Measurements from ENCODE around the gene ZNF621.
"Not testable (repeated sequence)": the region's sequence is repeated elsewhere in the genome, so short reads cannot be mapped to it uniquely, and the experiment has no call there.

ZNF621 gene

DNA sequence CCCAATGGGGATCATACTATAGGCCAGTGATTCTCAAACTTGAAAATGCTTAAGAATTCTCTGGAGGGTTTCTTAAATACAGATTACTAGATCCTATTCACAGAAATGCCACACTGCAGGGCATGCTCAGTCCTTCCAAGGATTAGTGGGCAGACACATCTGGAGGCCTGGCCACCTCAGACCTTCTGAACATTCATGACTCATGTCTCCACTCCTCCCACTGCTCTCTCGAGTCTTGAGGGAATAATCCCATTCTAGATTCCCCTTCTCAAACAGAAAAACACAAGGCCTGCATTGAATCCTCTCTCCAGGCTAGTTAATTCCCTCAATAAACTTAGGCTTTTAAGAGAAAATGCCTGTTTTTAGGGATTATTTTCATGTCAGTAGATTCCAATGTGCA, 22.1 kb downstream of the ZNF621 start:
- DNase-seq: no peak

DNA sequence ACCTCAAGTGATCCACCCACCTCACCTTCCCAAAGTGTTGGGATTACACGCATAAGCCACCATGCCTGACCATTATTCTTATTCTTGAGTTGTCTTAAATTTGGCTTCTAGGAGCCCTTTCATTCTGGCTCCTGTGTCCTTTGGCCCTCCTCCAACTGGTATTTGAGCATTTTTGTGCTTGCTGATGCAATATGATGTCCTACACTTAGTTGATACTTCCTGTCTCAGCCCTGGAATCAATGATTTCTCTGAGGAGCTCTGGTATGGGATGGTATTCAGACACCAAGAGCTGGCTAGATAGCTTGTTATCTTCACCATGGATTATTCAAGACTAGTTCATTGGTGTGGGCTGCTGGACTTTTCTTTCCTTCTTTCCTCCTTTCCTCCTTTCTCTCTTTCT, 25.4 kb downstream of the ZNF621 start:
- no peak for DNase-seq

DNA sequence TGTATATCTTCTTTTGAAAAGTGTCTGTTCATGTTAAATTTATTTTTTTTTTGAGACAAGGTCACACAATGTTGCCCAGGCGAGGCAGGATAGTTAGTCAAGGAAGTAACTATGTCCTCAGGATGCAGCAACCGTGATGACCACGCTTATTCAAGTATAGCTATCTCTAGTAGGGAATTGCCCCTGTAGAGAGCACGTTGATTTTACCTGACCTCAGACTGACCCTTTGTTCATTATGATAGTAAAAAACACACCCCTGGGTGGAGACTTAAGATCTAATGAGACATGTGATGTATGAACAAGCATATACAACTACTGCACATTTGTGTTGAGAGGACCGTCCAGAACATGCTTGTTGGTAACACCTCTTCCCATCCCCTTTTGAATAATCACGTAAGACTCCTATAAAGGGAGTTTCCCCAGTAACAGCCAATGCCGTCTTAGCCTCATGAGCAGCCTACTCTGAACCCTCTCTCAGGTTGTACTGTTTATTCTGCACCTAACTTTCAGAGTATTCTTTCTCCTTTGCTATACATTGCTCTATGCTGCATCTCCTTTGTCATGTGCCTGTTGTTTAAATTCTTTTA, 32.9 kb downstream of the ZNF621 start:
- no peak for DNase-seq

DNA sequence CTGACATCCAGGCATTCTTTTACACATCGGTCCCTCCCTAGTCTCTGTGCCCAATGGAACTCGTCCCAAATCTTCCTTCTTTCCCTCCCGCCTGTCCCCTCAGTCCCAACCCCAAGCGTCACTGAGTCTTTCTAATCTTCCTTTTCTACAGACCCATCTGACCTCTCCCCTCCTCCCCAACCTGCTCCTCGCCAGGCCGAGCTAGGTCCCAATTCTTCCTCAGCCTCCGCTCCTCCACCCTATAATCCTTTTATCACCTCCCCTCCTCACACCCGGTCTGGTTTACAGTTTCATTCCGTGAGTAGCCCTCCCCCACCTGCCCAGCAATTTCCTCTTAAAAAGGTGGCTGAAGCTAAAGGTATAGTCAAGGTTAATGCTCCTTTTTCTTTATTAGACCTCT, 37.7 kb downstream of the ZNF621 start:
- DNase-seq: not testable (repeated sequence)

DNA sequence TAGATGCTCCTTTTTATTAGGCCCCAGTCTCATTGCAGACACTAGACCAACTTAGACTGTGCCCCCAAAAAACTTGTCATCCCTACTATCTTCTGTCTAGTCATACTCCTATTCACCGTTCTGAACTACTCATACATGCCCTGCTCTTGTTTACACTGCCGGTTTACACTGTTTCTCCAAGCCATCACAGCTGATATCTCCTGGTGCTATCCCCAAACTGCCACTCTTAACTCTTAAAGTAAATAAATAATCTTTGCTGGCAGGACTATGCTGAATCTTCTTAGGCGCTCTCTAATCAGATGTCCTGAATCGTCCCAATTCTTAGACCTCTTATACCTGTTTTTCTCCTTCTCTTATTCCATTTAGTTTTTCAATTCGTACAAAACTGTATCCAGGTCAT, 40.9 kb downstream of the ZNF621 start:
- DNase-seq: not testable (repeated sequence)

DNA sequence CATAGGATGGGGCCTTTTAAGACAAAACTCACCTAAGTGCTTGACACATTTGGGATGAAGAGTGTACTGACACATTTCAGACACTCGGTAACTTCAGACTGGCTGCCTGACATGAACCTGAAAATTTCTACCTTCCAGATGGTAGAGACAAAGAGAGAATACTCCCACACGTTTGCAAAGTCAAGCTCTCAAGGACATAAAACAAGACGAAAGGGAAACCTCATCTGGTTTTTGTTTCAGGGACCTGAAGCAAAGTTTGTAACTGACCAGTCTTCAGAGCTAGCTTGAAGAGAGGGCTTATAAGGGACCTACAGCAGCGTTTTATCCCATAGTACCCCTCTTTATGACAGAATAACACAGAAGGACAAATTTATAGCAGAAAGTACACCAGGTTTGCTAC, 41.9 kb downstream of the ZNF621 start:
- DNase-seq: no peak

DNA sequence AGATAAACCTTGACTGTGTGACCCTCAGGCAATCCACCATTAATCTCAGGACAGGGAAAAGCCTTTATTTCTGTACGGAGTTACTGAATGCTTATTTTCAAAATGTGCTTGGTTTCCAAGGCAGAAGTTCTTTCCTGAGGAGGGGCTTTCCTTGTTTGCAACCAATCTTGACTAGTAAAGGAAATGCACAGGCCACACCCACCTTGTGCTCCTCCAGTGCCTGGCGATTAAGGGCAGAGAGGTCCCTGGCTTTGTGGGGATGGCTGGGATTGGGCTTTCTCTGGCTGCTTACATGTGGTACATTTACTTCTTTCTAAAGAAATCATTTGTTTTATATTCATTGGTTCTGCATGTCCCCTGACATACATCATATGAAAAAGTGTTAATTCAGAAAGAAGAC, 47.8 kb downstream of the ZNF621 start:
- no peak for DNase-seq

DNA sequence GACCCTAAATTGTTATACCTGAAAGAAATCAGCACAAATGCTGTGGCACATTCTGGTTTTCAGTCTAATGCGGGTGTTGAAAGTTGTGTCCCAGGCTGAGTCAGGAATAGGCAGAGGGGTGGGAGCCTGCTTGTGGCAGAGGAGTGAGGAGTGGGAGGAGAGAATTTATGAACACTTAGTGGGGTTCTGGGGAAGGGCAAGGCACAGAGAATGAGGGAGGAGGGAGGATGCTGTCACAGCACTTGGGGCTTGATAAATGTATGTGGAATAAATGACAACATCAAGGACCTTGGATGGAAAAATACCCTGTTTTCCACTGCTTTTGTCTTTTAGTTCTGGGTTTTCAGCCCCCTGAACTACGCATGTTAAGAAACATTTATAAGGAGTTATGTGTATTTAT, 49.3 kb downstream of the ZNF621 start:
- no peak for DNase-seq

DNA sequence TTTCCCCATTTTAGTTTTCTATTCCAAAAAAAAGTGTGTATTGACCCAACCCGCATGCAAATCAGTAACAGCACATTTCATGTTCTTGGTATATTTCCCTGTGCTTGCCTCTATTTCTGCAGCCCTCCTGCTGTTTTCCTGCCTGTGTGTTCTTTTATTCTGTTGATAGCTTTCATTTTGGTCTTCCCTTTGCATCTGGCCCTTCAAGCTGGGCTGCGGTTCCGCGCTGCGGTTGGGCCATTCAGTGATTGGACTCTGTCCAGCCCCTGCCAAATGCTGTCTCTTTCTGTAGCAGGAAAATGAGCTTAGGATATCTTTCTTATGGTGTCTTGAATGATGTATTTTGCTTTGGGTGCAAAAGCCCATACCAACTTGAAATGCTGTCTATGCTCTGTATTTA, 49.9 kb downstream of the ZNF621 start:
- DNase-seq: no peak

DNA sequence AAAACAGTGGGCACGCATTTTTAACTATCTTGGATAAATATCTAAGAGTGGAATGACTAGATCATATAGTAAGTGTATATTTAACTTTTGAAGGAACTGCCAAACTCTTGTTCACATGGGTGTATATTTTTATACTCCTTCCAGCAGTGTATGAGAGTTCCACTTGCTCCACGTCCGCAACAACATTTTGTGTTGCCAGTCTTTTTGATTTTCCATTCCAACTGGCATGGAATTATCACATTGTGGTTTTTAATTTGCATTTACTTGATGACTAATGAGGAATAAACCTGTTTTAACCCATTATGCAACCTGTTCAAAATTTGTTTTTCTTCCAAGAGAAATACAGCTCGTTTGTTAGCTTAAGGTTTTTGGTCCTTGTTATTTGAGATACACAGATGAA, 51.6 kb downstream of the ZNF621 start:
- no peak for DNase-seq

DNA sequence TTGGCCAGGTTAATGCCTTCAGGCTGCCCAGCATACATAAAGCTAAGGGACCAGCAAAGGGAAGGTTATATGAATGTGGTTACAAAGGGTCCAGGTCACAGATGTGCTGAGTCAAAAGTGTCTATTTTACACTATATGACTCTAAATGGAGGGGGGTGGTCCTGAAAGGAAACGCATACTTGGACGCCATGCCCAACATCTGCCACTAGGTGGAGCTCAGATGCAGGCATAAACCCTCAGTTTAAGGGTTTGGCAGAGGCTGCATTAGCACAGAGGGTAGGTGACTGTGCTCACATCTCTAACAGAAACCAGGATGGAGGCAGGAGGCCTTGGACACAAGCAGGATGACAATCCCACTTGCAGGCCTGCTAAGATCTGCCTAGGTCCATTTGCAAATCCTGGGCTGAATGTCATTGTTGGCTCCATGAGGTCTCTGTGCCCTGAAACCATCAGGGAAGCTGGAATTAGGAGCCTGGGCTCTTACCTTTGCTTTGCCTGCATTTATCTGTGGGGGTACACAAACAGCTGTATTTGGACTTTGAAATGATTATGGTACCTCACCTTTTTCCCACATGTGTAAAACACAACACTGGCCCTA, 55.8 kb downstream of the ZNF621 start:
- peak; percentile 13 to 39 for DNase-seq

DNA sequence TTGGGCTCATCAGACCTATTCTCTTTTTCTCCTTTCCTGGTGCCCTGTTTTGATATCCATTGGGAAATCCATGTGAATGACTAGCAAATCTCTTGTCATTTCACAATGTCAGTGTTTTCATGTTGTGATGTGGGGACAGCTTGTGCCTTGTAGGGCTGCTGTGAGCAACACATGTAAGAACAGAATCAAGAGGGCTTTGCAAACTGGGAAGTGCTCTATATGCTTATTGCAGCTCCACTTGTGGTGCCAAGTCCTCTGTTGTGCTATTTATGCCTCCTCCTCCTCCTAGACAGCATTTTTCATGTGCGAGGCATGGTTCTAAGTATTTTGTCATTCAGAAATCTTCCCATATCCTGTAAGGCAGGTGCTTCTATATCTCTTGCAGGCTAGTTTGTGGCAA, 56.4 kb downstream of the ZNF621 start:
- no peak for DNase-seq

DNA sequence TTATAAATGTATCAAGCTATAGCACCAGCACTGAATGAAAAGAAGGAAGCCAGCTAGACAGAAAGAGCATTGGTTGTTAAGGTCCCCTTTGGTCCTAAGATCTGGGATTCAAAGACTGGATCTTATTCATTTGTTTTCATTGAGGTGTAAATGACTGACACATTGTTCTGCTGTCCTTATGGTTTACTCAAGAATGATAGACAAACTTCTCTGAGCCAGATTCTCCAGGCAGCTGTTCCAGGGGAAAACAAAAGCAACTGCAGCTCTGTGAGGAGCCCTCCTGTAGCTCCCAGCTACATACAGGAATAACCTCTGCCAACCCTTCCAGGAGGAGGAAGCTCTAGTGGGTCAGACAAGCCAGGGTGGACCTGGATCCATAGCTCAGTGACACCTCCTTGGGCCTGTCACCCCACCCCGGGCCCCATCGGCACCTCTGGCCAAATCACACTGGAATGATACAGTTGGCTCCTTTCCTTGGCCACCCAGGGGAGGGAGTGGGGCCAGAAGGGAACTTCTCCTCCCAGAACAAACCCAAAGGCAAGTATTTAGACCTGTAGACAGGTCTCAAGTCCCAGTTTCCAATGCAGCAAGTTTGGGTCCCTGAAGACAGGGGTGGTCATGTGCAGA, 57.8 kb downstream of the ZNF621 start:
- DNase-seq: no peak

DNA sequence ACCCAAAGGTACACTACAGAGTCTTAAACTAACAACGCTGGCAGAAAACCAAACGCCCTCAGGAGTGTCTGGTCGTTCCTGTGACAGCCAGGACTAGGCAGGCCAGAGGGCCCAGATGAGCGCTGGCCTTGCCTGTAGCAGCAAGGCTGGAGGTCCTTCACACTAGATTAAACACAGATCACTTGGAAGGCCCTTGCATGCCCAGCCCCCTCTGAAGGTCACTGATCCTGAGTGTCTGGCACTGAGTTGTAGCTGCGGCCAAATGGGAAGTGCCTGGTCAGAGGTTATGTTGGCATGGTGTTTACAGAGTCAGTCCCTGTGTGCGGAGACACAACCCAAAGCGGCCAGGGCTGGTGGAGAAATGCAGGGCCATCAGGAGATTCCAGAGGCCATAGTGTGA, 58.9 kb downstream of the ZNF621 start:
- no peak for DNase-seq

DNA sequence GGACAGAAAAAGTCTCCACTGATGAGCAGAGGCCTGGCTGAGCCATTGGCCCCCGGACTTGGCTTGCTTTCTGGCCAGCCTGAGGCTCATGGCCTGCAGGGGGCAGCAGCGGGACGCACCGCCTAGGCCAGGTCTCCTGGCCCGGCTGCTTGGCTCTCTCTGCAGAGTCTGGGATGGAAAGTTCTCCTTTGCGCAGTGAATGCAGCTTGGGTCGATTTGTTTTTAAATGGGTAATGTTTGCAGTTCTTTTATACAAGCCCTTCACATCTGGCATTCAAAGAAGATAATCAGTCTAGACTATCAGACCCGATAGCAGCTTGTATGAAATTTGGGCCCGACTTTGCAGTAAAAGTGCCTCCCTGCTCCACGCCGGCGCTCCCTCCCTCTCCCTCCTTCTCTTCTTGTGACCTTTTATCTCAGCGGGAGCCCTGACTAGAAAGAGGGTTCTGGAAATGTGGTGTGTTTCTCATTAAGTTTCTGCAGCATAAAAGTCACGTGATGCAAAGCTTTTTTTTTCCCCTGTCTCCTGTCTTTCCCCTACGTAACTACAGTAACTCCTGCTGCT, 59.9 kb downstream of the ZNF621 start:
- DNase-seq: peak; percentile 18 to 22

DNA sequence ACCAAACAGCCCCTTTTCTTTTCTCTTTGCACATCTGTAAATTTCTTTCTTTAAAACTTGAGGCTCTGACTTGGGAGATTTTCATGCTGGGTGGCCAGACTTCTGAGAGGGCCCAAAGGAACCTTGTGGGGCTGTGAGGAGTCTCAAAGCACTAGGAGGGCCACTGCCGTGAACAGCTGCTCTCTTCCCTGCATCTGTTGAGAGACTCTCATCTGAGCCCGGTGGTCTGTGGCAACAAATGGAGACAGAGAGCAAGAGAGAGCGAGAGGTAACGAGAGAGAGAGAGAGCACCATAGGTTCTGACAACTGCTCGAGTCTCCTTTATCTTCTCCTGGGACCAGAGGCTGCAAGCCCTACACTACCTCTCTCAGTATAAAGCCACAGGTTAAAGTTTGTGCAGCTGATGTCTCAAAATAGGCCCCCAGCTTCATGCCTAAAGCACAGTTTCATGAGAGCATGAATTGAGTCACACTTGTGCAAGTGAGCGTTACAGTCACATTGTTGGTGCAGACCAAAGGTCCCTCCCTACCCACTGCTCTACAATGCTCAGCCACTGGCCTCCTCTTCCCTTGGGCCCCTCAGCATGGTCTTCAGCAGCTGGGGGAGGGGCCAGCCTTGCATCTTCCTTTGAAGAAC, 60.7 kb downstream of the ZNF621 start:
- no peak for DNase-seq

DNA sequence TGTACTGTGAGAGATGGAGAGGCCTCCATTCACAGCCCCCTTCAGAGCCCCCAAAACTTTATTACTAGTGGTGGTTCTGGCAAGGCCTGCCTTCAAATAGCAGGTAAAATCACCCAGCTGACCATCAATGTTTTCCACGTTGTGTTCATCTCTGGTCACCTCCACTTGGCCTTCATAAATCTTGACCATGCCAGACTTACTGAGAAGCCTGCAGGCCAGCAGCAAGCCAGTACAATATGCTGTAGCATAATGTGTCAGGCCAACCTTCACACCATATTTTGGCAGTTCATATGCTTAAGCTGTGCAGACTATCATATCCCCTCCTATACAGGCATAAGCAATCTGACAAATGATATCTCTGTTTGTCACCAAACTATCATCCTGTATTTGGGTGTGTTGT, 62.1 kb downstream of the ZNF621 start:
- no peak for DNase-seq

DNA sequence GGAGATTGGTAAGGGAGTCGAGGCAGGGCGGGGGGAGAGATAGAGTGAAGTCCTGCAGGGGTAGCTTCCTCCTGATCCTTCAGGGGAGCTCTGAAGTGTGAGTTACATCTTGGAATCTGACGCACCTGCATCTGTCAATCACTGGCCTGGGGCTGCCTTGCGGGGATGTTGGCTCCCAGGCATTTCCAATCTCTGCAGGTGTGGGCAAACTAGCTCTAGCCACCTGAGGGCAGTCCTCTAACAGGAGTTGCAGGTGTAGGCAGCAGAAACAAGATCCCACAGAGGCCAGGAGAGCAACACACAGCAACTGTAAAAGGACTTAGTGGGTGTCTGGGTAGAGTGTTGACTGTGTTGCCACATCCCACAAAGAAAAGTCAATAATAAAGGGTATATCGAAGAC, 63.6 kb downstream of the ZNF621 start:
- DNase-seq: no peak
